Activated naive CD8-positive, alpha-beta T cell treated with anti-CD3 and anti-CD28 coated beads, Interleukin-2, amount 10 ng/mL, durations not matched to agents 7 days and 5 days (primary cell): ENCODE results near the gene NXF1. TPM values are rescaled to one million over a fixed set of nuclear protein-coding genes. Genes with fewer than 3 reads are reported as not detected.

Experiments used
- microRNA-seq: library from miRNA; unstranded; fragments of <30 nt; microRNA quantifications from one replicate; pipeline ENCODE4 v1.2.0, GENCODE V29; 2022
- total RNA-seq, 2 experiments: library from RNA; stranded (reverse); gene quantifications; one replicate each; pipeline ENCODE4 v1.2.3, GENCODE V29; 2021

The NXF1 gene
- total RNA-seq, 2 experiments from 2014 or later = 124 to 131 TPM

Small RNAs within 50 kb of the gene (microRNA-seq; reads per million reads assigned to microRNA genes)
- gene MIR6514 (not detected), gene MIR6748 (not detected)

Other genes starting within 250 kb of the NXF1 start
- 1,000 to 10,000 TPM; 1,132 to 1,152 TPM for gene EEF1G, start 231.5 kb downstream of the NXF1 start, total RNA-seq
- 10 to 100 TPM; 27.2 to 38.2 TPM for gene TUT1, start 213.9 kb downstream of the NXF1 start, total RNA-seq
- gene MTA2, start 203.6 kb downstream of the NXF1 start, total RNA-seq = 100 to 1,000 TPM; 231 to 233 TPM
- 100 to 1,000 TPM; 183 to 185 TPM for gene EML3, start 192.7 kb downstream of the NXF1 start, total RNA-seq
- 1 to 10 TPM; 1.4 to 2.4 TPM for gene ROM1, start 192.2 kb downstream of the NXF1 start, total RNA-seq
- 10 to 100 TPM; 76.1 to 87.0 TPM for gene B3GAT3, start 183.5 kb downstream of the NXF1 start, total RNA-seq
- gene GANAB, start 158.8 kb downstream of the NXF1 start, total RNA-seq = 100 to 1,000 TPM; 291 to 300 TPM
- gene INTS5, start 152.1 kb downstream of the NXF1 start, total RNA-seq = 10 to 100 TPM; 30.1 to 30.2 TPM
- 100 to 1,000 TPM in 1 of 2 experiments, 10 to 100 TPM in 1; 99.9 to 104 TPM for gene C11orf98, start 140.2 kb downstream of the NXF1 start, total RNA-seq
- 10 to 100 TPM; 23.3 to 27.3 TPM for gene CSKMT, start 140.1 kb downstream of the NXF1 start, total RNA-seq
- gene UQCC3, start 133.8 kb downstream of the NXF1 start, total RNA-seq = 1 to 10 TPM; 6.7 to 6.8 TPM
- 10 to 100 TPM; 23.5 to 23.6 TPM for gene LBHD1, start 133.2 kb downstream of the NXF1 start, total RNA-seq
- gene UBXN1, start 126.4 kb downstream of the NXF1 start, total RNA-seq = 100 to 1,000 TPM; 135 to 136 TPM
- under 1 TPM; 0.19 to 0.23 TPM for gene LRRN4CL, start 115.9 kb downstream of the NXF1 start, total RNA-seq
- 10 to 100 TPM; 29.9 to 39.4 TPM for gene BSCL2, start 98.0 kb downstream of the NXF1 start, total RNA-seq
- gene GNG3, start 97.8 kb downstream of the NXF1 start, total RNA-seq = not detected
- 10 to 100 TPM; 67.9 to 72.5 TPM for gene HNRNPUL2, start 78.0 kb downstream of the NXF1 start, total RNA-seq
- gene TTC9C, start 77.0 kb downstream of the NXF1 start, total RNA-seq = 10 to 100 TPM; 49.5 to 56.4 TPM
- gene ZBTB3, start 51.3 kb downstream of the NXF1 start, total RNA-seq = 10 to 100 TPM; 14.0 to 17.1 TPM
- 10 to 100 TPM; 79.1 to 84.6 TPM for gene POLR2G, start 43.9 kb downstream of the NXF1 start, total RNA-seq
- 10 to 100 TPM; 20.6 to 22.2 TPM for gene TAF6L, start 34.0 kb downstream of the NXF1 start, total RNA-seq
- 10 to 100 TPM; 48.7 to 52.2 TPM for gene TMEM179B, start 18.0 kb downstream of the NXF1 start, total RNA-seq
- 10 to 100 TPM; 14.0 to 15.2 TPM for gene TMEM223, start 13.4 kb downstream of the NXF1 start, total RNA-seq
- 10 to 100 TPM; 43.4 to 44.3 TPM for gene STX5, start 26.6 kb upstream of the NXF1 start, total RNA-seq
- gene TEX54, start 27.4 kb upstream of the NXF1 start, total RNA-seq = not detected
- 10 to 100 TPM; 75.2 to 78.0 TPM for gene WDR74, start 34.1 kb upstream of the NXF1 start, total RNA-seq
- 100 to 1,000 TPM; 222 to 228 TPM for gene SLC3A2, start 75.5 kb upstream of the NXF1 start, total RNA-seq
- gene CHRM1, start 115.9 kb upstream of the NXF1 start, total RNA-seq = not detected
- gene SLC22A6, start 179.5 kb upstream of the NXF1 start, total RNA-seq = not detected
- gene SLC22A8, start 210.4 kb upstream of the NXF1 start, total RNA-seq = not detected